IMR-90 (cell line): ENCODE data around the gene LIPK. TPM values are rescaled to one million over a fixed set of nuclear protein-coding genes. Genes with fewer than 3 reads are reported as not detected.

Source experiments
- ATAC-seq: fragments of 200-7000 bp; cut with Tn5 transposase; 2 replicates; pipeline ENCODE4 v1.9.1; 2020; ENCODE audit warnings: low read depth, mild to moderate bottlenecking, moderate library complexity
- BruUV-seq: library from RNA; stranded (reverse); fragments of 400-500 nt; replicated peaks from 2 replicates; lab custom pipeline; 2021; lab: Mats Ljungman, UMichigan
- CTCF ChIA-PET: fragments of 300-600 bp; formaldehyde crosslinking; extraction: SDS; loops from one replicate; lab custom pipeline; 2021; ENCODE audit warnings: antibody characterized with exemption; lab: Yijun Ruan, JAX
- POLR2A ChIA-PET: fragments of 300-600 bp; sonication (Branson Sonifier 250); formaldehyde crosslinking; loops from one replicate; lab custom pipeline; 2022; ENCODE audit warnings: antibody characterized with exemption; ENCODE audit not compliant: unreplicated experiment; lab: Charles Lee
- DNase-seq: peaks from one replicate; pipeline ENCODE4 v3.0.0; 2013
- H2AFZ ChIP-seq: replicated peaks from 2 replicates; pipeline ENCODE3; 2013; ENCODE audit warnings: low read length, mild to moderate bottlenecking; ENCODE audit not compliant: poor library complexity
- H2AK5ac ChIP-seq: 2 replicates; pipeline ENCODE4 v1.6.1; 2013; ENCODE audit warnings: low read depth, low read length, inconsistent platforms
- H2AK9ac ChIP-seq: replicated peaks from 2 replicates; pipeline ENCODE3; 2013; ENCODE audit warnings: mild to moderate bottlenecking, low read depth, low read length, moderate library complexity; ENCODE audit not compliant: poor library complexity
- H2BK120ac ChIP-seq: 2 replicates; pipeline ENCODE4 v1.6.1; 2013; ENCODE audit warnings: low read depth, low read length, inconsistent platforms
- H2BK15ac ChIP-seq: 3 replicates; pipeline ENCODE4 v1.6.1; 2013; ENCODE audit warnings: low read depth, low read length, inconsistent platforms
- H2BK20ac ChIP-seq: 2 replicates; pipeline ENCODE4 v1.6.1; 2013; ENCODE audit warnings: low read depth, mild to moderate bottlenecking, inconsistent platforms, low read length, moderate library complexity
- H2BK5ac ChIP-seq: 2 replicates; pipeline ENCODE4 v1.6.1; 2013; ENCODE audit warnings: mild to moderate bottlenecking, low read depth, low read length, inconsistent platforms; ENCODE audit not compliant: poor library complexity, severe bottlenecking
- H3K14ac ChIP-seq: replicated peaks from 2 replicates; pipeline ENCODE4 v1.6.1; 2013; ENCODE audit warnings: low read depth, low read length, inconsistent platforms
- H3K18ac ChIP-seq: 2 replicates; pipeline ENCODE4 v1.6.1; 2013; ENCODE audit warnings: low read depth, low read length, control low read depth
- H3K23ac ChIP-seq: 2 replicates; pipeline ENCODE4 v1.6.1; 2013; ENCODE audit warnings: low read depth, low read length, inconsistent platforms
- H3K27ac ChIP-seq: 2 replicates; pipeline ENCODE4 v1.5.1; 2013; ENCODE audit warnings: mild to moderate bottlenecking, control low read depth, low read length; ENCODE audit not compliant: insufficient read depth
- H3K27me3 ChIP-seq: 2 replicates; pipeline ENCODE4 v1.6.1; 2013; ENCODE audit warnings: low read length; ENCODE audit not compliant: control insufficient read depth, insufficient read depth
- H3K36me3 ChIP-seq: 2 replicates; pipeline ENCODE4 v1.6.1; 2013; ENCODE audit warnings: low read length, mixed read lengths; ENCODE audit not compliant: control insufficient read depth, insufficient read depth
- H3K4ac ChIP-seq: 2 replicates; pipeline ENCODE4 v1.6.1; 2013; ENCODE audit warnings: low read depth, low read length, inconsistent platforms
- H3K4me1 ChIP-seq: 2 replicates; pipeline ENCODE4 v1.6.1; 2013; ENCODE audit warnings: low read length, mixed read lengths; ENCODE audit not compliant: control insufficient read depth, insufficient read depth
- H3K4me2 ChIP-seq: 2 replicates; pipeline ENCODE4 v1.6.1; 2013; ENCODE audit warnings: low read depth, mild to moderate bottlenecking, control low read depth, low read length, moderate library complexity
- H3K4me3 ChIP-seq: 2 replicates; pipeline ENCODE4 v1.5.1; 2013; ENCODE audit warnings: low read depth, mild to moderate bottlenecking, control low read depth, low read length, moderate library complexity; ENCODE audit not compliant: insufficient read depth
- H3K56ac ChIP-seq: 2 replicates; pipeline ENCODE4 v1.6.1; 2013; ENCODE audit warnings: low read length, inconsistent platforms; ENCODE audit not compliant: insufficient read depth; ENCODE audit errors: extremely low read depth
- H3K79me1 ChIP-seq, 2 experiments: 2 replicates each; pipeline ENCODE4 v1.6.1; 2013; ENCODE audit warnings: low read length in 2 of 2, inconsistent platforms in 1 of 2, low read depth in 1 of 2
- H3K9ac ChIP-seq: 2 replicates; pipeline ENCODE4 v1.6.1; 2013; ENCODE audit warnings: low read depth, low read length, control low read depth
- H3K9me1 ChIP-seq: 2 replicates; pipeline ENCODE4 v1.6.1; 2013; ENCODE audit warnings: low read length, inconsistent platforms; ENCODE audit not compliant: insufficient read depth
- H3K9me3 ChIP-seq: 2 replicates; pipeline ENCODE4 v1.6.1; 2013; ENCODE audit warnings: low read length; ENCODE audit not compliant: control insufficient read depth, insufficient read depth
- H4K20me1 ChIP-seq: 2 replicates; pipeline ENCODE4 v1.6.1; 2013; ENCODE audit warnings: low read length, inconsistent platforms; ENCODE audit not compliant: insufficient read depth
- H4K5ac ChIP-seq: 2 replicates; pipeline ENCODE4 v1.6.1; 2013; ENCODE audit warnings: mild to moderate bottlenecking, low read depth, low read length, control low read depth
- H4K8ac ChIP-seq, 2 experiments: 2 replicates each; pipeline ENCODE4 v1.6.1; 2013; ENCODE audit warnings: low read depth in 2 of 2, low read length in 2 of 2, control low read depth in 1 of 2, inconsistent platforms in 1 of 2
- H4K91ac ChIP-seq: 2 replicates; pipeline ENCODE4 v1.6.1; 2013; ENCODE audit warnings: low read depth, low read length, inconsistent platforms; ENCODE audit not compliant: insufficient read depth
- ELK1 ChIP-seq: fragments of 150-350 bp; IDR thresholded peaks from 2 replicates; pipeline ENCODE4 v1.6.1; 2016; ENCODE audit warnings: low read depth, mild to moderate bottlenecking, low read length, moderate library complexity, borderline replicate concordance
- RCOR1 ChIP-seq: IDR thresholded peaks from 2 replicates; pipeline ENCODE4 v1.6.1; 2012; ENCODE audit warnings: mild to moderate bottlenecking, low read length, improper control_type of control experiment; ENCODE audit not compliant: insufficient replicate concordance
- SMC3 ChIP-seq: fragments of 150-350 bp; IDR thresholded peaks from 2 replicates; pipeline ENCODE4 v1.6.1; 2016; ENCODE audit warnings: low read depth, mild to moderate bottlenecking, antibody characterized with exemption, low read length, moderate library complexity
- WGBS, 2 experiments: methylation state at CpG; one replicate each; pipeline versions ENCODE4 v1.1.5 to v1.1.7; 2013; ENCODE audit warnings: missing lambda C conversion rate in 2 of 2; ENCODE audit not compliant: insufficient read length in 1 of 2; ENCODE audit errors: extremely low coverage in 2 of 2; 5-methylcytosine and 5-hydroxymethylcytosine counted together
- dilution Hi-C: fragments of 300-500 bp; cut with HindIII; formaldehyde crosslinking; loops from one replicate; pipeline ENCODE4 v1.14.3; 2018; ENCODE audit warnings: low sequenced_read_pairs; ENCODE audit not compliant: unreplicated experiment
- in situ Hi-C: fragments of 300-500 bp; cut with MboI; formaldehyde crosslinking; loops from 3 replicates; pipeline ENCODE4 v1.14.3; 2019; ENCODE audit warnings: low sequenced_read_pairs, inconsistent platforms, mixed read lengths
- intact Hi-C: fragments of 100-400 bp; cut with micrococcal nuclease; formaldehyde crosslinking; loops from 2 replicates; pipeline ENCODE4 v1.10.0; 2022
- polyA plus RNA-seq, 3 experiments: library from polyadenylated mRNA; depleted of rRNA; stranded (reverse); fragments of >200 nt; gene quantifications; 2 replicates each; pipeline ENCODE4 v1.2.3, GENCODE V29; 2012; ENCODE audit warnings: low replicate concordance in 1 of 3
- total RNA-seq: library from RNA; depleted of rRNA; stranded (reverse); fragments of >200 nt; gene quantifications from 2 replicates; pipeline ENCODE4 v1.2.3, GENCODE V29; 2012

Gene LIPK
- total and polyA plus RNA-seq, 2 of the 4 experiments (the other 2 are of a cell fraction), result not detected

GRCh38 chr10:88763441-88763840 is 57.4 kb downstream of the LIPK start:
- H3K27ac ChIP-seq, result no peak overlapping the region
- H3K4me3 ChIP-seq, result no peak overlapping the region
- no peak overlapping the region for H3K56ac ChIP-seq
- no peak overlapping the region for H3K23ac ChIP-seq
- no peak overlapping the region for H2BK120ac ChIP-seq
- H3K9me3 ChIP-seq, result no peaks in the 10 kb centered on the region
- H3K9me1 ChIP-seq, result no peaks in the 10 kb centered on the region
- H3K14ac ChIP-seq, result no peak overlapping the region
- no peak for TF ChIP-seq RCOR1
- no peak for TF ChIP-seq ELK1
- TF ChIP-seq SMC3, result no peak
- no peak overlapping the region for H2AK9ac ChIP-seq
- no peak overlapping the region for H3K4me2 ChIP-seq
- no CpG with 5 or more reads among the region's 1 CpG for WGBS, 2 experiments
- no peak overlapping the region for H4K91ac ChIP-seq
- dilution Hi-C loops, result no loop called here
- no peak overlapping the region for H2AK5ac ChIP-seq
- ChIA-PET CTCF (interaction anchor here (0.8 kb wide), 1 partner anchor 9 kb away, joined by 4 read pairs; no protein-coding TSS in a partner anchor), POLR2A (no interaction called here)
- no peak overlapping the region for H2BK5ac ChIP-seq
- no peaks in the 10 kb centered on the region for H3K36me3 ChIP-seq
- H2BK20ac ChIP-seq, result no peak overlapping the region
- no peaks in the 10 kb centered on the region for H3K4me1 ChIP-seq
- in situ Hi-C loops, result no loop called here
- H4K20me1 ChIP-seq, result no peaks in the 10 kb centered on the region
- peaks cover 16% of the 10 kb centered on the region for H3K27me3 ChIP-seq
- H3K18ac ChIP-seq, result no peak overlapping the region
- no peak overlapping the region for H4K5ac ChIP-seq
- no TSS peak for BruUV-seq
- no peak for ATAC-seq
- H3K4ac ChIP-seq, result no peak overlapping the region
- H4K8ac ChIP-seq, result no peak overlapping the region
- H2BK15ac ChIP-seq, result no peak overlapping the region
- DNase-seq, result no peak
- no peak overlapping the region for H2AFZ ChIP-seq
- no peaks in the 10 kb centered on the region for H3K79me1 ChIP-seq
- H3K9ac ChIP-seq, result no peak overlapping the region
- intact Hi-C loops, result no loop called here
